ENCODE measurements around the gene POTEC.
"Not testable (repeated sequence)": the region's sequence is repeated elsewhere in the genome, so short reads cannot be mapped to it uniquely, and the experiment has no call there.

POTEC gene

DNA sequence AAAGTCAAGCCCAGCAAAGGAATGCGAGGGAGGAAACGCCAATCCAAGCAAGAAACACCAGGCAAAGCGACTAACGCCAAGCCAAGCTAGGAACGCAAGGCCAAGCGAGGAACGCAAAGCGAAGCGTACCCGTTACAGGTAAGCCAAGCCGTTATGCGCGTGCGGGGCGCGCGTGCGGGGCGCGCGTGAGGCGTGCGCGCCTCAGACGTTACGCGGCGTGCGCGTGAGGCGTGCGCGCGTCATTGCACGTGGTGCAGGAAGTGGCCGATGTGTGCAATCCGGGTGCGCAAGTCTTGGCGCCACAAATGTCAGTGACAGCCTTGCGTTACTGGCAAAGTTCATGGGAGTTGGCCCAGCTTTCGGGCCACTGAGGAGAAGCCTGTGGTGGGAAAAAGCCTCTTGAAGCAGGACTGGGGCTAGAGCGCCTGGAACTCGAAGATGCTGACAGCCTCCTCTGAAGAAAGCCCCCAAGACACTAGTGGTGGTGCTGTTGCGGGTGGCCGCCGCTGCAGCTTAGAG, at the start of gene POTEC:
POTEC (minus strand) TSS at position 155 of the 519 bp plus-strand sequence. CDS start 454 bp downstream, outside the sequence.
- DNase-seq, result not testable (repeated sequence)

DNA sequence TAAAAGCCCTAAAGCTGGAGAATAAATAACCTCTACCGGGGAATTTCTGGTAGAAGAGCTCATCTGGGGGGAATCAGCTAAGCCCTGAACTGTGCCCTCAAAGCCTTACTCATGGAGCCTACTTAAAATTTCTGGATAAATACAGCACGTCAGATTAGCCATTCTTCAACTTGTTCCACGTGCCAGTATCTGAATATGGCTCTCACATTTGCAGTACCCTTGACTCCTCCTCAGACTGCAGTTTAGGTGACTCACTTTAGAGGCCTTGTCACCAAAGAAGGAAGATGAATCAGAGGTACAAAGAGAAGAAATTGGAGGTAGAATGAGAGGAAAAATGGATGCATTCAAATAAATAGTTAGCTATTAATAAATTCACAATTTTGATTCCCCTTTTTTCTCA, 34.6 kb upstream of the POTEC start:
- no peak for DNase-seq

DNA sequence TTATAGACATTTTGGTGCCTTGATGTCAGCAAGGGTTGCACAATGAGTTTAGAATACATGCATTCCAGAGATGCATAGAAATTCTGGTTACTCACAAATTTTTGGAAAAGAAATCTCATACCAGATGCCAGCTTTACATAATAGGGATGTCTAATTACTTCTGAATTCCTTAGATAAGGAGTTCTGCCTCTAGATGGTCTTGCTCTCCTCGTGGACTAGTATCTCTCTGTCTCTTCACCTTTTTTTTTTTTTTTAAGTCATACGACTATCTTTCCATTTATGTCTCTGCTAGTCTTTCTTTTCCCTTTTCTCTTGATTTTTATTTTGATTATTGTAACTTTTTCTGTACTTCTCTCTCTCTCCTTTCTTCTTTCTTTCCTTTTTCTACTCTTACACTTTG, 16.1 kb upstream of the POTEC start:
- DNase-seq, result not testable (repeated sequence)

DNA sequence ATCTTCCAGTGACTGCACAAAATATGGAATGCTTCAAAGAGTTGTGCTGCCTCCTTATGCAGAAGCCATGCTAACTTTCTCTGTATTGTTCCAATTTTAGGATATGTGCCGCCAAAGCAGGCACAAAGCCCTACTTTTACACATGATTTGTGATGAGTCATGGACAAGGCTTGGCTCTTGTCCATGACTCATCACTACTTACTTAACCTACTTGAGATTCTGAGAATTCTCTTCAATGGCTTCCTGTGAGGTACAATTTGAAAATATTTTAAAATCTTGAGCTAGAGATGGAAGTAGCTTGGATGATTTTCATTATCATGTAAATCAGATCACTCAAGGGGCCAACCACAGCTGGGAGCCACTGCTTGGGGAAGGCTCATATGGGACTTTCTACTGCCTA, 11.7 kb downstream of the POTEC start:
- not testable (repeated sequence) for DNase-seq

DNA sequence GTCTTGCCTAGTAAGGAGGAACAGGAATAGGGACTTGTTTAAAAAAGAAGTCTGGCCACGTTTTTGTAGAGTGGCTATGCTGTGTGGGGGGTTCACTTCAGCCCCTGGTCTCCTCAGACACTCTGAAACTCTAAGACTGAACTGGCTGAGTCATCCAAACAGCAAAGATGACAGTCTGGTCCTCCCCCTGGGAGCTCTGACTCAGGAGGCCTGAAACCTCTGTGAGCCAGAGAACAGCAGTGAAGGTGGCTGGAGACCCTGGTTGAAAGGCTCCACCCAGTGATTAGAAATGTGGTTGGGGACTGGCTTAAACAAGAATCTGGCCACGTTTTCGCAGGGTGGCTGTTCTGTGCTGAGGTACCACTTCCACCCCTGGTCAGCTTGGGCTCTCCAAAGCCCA, 32.7 kb downstream of the POTEC start:
- not testable (repeated sequence) for DNase-seq

DNA sequence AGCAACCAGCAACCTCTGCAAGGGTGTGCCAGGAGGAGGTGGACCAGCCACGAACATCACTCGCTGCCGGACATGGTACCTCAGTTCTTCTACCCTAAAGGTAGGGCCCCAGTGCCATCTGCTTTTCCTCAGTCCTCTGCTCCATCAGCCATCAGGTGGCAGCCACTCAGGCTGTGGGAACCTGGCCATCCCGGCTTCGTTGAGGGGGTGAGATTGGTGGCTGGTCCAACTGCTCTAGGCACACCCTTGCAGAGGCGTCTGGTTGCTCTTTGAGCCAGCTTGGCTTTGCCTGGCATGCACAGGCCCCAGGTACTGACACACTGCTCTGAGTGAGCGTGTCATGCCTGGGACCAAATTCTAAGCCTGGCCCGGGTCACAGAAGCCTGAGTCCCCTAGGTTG, 39.7 kb downstream of the POTEC start:
- DNase-seq, result not testable (repeated sequence)

DNA sequence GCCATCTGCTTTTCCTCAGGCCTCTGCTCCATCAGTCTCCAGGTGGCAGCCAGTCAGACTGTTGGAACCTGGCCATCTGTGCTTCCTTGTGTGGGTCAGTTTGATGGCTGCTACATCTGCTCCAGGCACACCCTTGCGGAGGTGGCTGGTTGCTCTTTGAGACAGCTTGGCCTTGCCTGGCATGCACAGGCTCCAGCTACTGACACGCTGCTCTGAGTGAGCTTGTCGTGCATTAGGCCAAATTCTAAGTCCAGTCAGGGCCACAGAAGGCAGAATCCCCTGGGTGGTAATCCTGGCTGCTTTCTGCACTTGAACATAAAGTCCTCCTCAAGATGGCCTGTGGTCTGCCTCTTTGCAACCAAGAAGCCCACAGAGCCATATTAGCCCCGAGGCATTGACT, 41.5 kb downstream of the POTEC start:
- DNase-seq, result not testable (repeated sequence)

DNA sequence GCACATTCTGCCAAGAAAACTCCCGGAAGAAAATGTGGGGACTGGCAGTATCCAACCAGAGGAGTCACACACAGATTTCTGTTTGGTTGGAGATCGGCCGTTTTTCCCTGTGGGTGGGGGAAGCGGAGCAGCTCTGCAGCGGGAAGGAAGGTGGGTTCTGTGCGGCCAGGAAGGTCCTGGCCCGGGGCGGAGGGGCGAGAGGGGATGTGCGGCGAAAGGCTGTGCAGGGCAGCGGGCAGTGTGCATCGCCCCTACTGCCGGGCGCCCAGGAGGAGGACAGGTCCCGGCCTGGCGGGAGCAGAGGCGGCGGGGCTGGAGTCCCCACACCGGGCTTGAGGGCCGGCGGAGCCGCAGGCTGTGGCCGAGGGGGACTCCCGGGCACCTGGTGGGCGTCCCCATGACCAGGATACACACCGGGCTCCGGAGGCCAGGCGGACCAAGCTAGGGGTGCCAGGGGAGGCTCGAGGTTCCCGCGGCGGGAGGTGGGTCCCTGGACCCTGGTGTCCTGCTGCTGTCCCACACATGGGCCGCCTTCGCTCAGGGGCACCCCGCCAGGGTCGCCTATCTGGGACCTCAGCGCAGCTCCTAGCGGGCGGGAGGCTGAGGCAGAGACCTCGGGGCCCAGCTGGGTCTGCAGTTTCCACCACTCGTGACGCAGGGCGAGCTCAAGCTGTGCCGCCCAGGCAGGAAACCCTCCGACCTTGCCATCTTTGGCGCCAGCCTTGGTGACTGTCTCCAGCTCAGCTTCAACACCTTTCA, 54.0 kb downstream of the POTEC start:
- DNase-seq, result not testable (repeated sequence)

DNA sequence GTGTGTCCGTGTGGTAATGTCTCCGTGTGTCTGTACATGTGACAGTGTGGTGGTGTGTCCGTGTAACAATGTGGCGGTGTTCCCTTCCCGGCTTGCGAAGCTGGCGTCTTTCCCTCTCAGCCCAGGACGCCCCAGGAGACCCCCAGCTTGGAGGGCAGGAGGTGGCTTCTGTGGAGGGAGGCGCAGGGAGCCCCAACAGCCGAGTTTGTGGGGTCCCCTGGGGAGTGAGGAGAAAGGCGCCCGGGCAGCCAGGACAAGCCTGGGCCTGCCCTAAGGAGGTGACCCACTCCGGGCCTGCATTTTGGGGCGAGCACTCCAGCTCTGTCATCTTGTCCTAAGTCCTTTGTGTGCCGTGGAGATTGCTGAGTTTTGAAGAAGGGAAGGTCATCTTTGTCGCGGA, 54.6 kb downstream of the POTEC start:
- DNase-seq, result not testable (repeated sequence)

DNA sequence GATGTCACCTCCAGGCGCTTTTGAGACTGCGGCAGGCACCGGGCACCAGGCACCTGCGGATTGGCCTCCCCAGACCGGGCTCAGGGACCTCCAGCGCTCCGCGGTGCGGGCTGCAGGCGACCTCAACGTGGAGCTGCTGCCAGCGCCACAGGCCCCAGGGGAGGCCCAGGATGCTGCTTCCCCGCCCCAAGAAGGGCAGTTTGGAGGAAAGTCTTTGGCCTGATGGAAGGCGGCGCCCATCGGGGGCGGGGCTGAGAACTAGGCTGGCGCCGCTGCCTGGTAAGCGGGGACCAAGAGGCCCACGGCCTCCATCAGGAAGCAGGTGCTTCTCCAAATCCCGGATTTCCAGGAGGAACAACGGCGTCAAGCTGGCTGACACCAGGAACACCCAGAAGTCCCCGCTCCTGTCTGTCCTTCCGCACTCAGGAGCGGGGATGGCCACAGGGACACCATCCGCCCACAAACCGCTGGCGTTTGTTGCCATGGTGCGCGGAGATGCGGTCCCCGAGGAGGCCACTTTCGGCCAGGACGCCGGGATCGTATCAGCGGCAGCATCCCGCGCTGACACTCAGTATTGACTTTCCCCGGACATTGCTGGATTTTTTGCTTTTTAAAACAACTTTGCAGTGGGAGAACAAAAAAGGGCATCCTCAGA, 56.3 kb downstream of the POTEC start:
- DNase-seq, result not testable (repeated sequence)

DNA sequence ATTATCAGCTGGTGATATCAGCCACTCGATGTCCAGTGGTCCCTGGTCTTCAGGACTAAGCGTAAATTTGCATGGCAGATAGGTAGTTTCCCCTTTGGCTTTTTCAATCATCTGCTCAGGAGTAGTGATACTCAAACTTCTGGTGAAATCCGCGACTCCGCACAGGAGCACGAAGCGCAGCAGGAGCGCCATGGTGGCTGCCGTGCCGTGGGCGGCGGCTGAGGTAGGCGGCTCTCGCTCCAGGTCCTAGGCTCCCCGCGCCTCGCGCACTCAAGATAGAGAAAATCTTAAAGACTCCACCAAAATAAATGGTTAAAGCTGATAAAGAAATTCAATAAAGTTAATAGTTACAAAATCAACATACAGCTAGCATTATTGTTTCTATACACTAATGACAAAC, 64.3 kb downstream of the POTEC start:
- DNase-seq, result not testable (repeated sequence)

DNA sequence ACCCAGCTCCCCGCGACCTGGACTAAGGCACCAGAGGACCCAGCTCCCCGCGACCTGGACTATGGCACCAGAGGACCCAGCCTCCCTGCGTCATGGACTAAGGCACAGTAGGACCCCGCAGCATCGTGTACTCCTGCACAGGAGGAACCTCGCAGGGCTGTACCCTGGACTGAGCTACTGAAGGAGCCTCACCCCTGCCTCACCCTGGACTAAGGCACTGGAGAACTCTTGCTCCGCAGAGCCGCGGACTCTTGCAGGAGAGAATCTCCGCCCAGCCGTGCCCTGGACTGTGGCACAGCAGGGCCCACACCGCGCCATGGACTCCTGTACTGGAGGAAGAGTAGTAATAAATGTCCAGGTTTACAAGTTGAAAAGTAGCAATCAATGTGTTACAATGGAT, 67.9 kb downstream of the POTEC start:
- not testable (repeated sequence) for DNase-seq

DNA sequence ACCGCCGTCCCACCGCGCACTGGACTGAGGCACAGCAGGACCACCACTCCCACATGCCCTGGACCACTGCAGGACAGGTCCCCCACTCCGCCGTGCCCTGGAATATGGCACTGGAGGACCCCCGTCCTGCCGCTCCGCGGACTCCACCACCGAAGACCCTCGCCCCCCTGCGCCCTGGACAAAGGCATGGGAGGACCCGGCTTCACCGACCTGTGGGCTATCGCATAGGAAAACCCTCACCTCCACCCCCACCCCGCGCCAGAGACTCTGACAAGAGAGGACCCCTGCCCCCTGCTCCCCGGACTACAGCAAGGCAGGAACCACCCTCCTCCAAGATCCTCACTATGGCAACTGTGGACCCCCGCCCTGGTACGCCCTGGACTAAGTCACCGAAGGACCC, 68.6 kb downstream of the POTEC start:
- DNase-seq, result not testable (repeated sequence)

DNA sequence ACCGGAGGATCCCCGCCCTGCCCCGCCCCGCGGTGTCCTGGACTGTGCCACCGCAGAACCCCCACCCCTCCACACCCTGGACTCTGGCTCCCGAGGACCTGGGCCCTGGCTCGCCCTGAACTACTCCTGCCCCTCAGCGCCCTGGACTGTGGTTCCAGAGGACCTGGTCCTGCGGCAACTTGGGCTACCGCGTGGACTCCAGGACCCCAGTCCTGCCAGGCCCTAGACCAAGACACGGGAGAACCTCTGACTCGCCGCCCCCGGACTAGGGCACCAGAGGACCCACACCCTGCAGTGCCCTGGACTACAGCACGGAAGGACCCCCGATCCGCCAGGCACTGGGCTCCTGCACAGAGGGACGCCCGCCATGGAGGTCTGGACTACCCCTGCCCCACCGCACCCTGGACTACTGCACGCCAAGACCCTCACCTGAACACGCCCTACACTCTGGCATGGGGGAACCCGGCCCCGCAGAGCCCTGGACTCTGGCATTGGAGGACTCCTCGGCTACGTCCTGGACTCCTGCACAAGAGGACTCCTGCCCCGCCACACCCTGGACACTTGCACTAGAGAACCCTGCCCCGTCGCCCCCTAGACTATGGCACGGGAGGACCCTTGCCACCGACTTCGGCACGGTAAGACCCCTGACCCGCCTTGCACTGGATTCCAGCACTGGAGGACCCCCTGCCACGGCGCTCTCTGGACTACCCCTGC, 69.2 kb downstream of the POTEC start:
- DNase-seq, result not testable (repeated sequence)

DNA sequence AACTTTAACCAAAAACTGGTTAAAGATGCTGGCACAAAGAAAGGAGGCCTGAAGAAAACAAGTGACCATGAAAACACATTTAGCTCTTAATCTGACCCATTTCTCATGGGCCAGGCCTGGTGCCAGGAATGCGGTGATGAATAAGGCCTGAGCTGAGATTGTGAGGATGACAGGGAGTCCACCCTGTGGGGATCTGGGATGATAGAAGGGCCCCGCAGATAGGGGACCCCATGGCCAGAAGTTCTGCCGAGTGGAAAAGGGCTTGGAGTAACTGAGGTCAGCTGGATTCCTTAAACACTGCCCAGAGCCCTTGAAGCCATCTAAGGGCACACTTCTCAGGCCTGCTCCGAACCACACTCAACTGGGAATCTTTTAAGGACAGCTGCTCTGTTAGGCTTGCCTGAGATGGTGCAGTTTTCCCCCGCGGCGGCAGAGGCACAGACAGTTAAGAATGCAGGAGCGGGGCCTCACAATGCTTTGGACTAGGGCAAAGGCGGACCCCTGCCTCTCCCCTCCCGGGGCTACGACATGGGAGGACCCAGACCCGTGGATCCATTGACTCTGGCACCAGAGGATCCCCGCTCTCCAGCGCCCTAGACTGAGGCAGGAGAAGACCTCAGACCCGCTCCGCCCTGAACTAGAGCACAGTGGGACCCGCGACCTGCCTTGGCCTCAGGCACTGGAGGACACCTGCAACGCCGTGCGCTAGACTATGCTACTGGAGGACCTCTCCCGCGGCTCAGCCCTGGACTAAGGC, 70.0 kb downstream of the POTEC start:
- DNase-seq, result not testable (repeated sequence)

DNA sequence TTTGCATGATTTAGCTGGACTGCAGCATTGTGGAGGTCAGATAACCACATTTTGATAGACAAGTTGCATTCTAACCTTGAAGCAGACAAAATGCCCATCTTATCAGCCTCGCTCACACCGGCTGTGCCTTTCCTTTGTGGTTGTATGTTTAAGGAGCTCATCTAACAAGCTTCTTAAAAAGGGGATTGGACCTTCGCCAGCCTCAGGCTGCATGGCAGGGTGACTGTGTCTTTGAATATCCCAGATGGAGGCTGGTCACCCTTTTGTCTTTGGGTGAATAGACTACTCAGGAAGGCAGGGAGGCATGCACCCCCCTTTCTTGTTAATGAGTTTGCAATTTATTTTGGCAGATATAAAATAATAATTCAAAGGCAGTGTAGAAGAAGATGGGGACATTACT, 72.1 kb downstream of the POTEC start:
- not testable (repeated sequence) for DNase-seq

DNA sequence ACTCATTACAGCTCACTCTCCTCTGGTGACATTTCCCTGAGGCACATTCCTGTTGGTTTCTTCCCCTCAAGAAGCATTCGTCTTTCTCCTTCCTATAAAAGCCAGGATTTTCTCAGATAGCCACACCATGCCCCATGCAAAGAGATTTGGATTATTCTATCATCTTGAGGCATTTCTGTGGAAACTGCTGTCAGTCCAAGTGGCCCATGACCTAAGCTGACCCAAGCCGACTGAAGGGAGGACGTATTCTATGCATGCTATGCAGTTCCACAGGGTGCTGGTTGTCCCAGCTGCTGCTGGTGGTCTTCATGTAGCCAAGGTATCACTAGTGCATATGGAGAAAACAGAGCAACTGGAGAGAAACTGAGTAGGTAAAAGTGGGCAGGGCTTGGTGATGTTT, 73.0 kb downstream of the POTEC start:
- DNase-seq, result not testable (repeated sequence)

DNA sequence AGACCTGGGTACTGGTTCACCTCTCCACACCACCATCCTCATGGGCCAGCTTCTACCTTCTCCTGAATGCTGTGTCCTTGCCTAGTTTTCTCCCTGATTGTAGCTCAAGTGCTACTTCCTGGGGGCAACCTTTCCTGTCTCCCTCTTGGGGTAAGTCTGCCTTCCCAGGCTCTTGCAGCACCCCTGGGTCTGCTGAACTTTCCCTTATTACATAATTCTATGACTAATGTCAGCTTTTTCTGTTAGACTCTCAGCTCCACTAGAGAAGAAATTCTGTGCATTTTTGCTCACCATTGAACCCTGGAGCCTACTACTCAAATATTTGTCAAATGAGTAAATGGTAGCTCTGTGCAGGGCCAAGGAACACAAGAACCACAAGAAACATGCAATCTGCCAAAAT, 73.4 kb downstream of the POTEC start:
- DNase-seq, result not testable (repeated sequence)

DNA sequence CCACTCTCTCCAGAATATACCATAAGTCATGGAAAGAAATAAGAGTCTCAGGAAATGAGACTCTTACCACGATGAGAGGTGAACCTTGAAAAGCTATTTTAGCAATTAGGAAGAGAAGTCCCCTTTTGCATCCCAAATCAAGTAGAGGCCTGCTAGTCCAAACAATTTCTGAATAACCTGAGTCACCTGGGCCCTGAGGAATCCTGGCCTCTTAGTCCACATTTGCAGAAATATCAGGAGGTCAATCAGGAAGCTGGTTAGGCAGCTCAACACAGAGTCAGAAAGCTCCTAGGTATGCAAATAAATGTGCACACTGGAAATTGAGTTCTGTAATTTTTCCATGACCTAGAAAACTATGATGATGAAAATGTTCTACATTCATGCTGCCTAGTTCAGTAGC, 77.4 kb downstream of the POTEC start:
- DNase-seq, result not testable (repeated sequence)

Measured in cortex of kidney (tissue), 1 donor.